Occipital lobe (tissue), 2 donors: ENCODE results near the gene ABL1. TPM values are rescaled to one million over a fixed set of nuclear protein-coding genes. Genes with fewer than 3 reads are reported as not detected.
"Not testable (repeated sequence)": the region's sequence is repeated elsewhere in the genome, so short reads cannot be mapped to it uniquely, and the experiment has no call there.

ENCODE experiments used
- DNase-seq: peaks from one replicate; lab custom pipeline; 2025; lab: John Stamatoyannopoulos, UW
- total RNA-seq: library from RNA; depleted of rRNA; stranded (reverse); fragments of >200 nt; gene quantifications from one replicate; pipeline ENCODE4 v1.2.3, GENCODE V29; 2014

The ABL1 gene
- total RNA-seq, 1 donor from 2014 or later: 25.1 TPM

- DNase-seq: no peak
Observed at GRCh38 chr9:130847306-130848217, 12.5 kb downstream of the ABL1 start.

GRCh38 chr9:130848514-130848913 is 13.5 kb downstream of the ABL1 start:
- DNase-seq: not testable (repeated sequence)

GRCh38 chr9:130849356-130849755 is 14.3 kb downstream of the ABL1 start:
- no peak for DNase-seq

GRCh38 chr9:130852801-130853200 is 17.7 kb downstream of the ABL1 start:
- no peak for DNase-seq

- DNase-seq: no peak
Observed at GRCh38 chr9:130854092-130854491, 19.0 kb downstream of the ABL1 start.

GRCh38 chr9:130854835-130855234 is 19.8 kb downstream of the ABL1 start:
- no peak for DNase-seq

GRCh38 chr9:130856474-130856873 is 21.4 kb downstream of the ABL1 start:
- no peak for DNase-seq

- DNase-seq: no peak
Observed at GRCh38 chr9:130857864-130858738, 23.0 kb downstream of the ABL1 start.

GRCh38 chr9:130858739-130859705 is 24.0 kb downstream of the ABL1 start:
- DNase-seq: no peak

- DNase-seq: no peak
Observed at GRCh38 chr9:130860458-130861316, 25.6 kb downstream of the ABL1 start.

- DNase-seq: no peak
Observed at GRCh38 chr9:130861372-130862180, 26.5 kb downstream of the ABL1 start.

GRCh38 chr9:130862217-130862616 is 27.2 kb downstream of the ABL1 start:
- DNase-seq: no peak

GRCh38 chr9:130862747-130863146 is 27.7 kb downstream of the ABL1 start:
- no peak for DNase-seq

GRCh38 chr9:130864541-130864940 is 29.5 kb downstream of the ABL1 start:
- DNase-seq: no peak

GRCh38 chr9:130865921-130866320 is 30.9 kb downstream of the ABL1 start:
- no peak for DNase-seq

GRCh38 chr9:130866474-130866965 is 31.5 kb downstream of the ABL1 start:
- peak; percentile 35 for DNase-seq

- no peak for DNase-seq
Observed at GRCh38 chr9:130867556-130867955, 32.5 kb downstream of the ABL1 start.

- no peak for DNase-seq
Observed at GRCh38 chr9:130868230-130868629, 33.2 kb downstream of the ABL1 start.

GRCh38 chr9:130869250-130869649 is 34.2 kb downstream of the ABL1 start:
- DNase-seq: no peak
